ENCODE measurements around the gene NOM1. TPM values are rescaled to one million over a fixed set of nuclear protein-coding genes. Genes with fewer than 3 reads are reported as not detected.

The NOM1 gene
- polyA plus RNA-seq, 1 of the 3 experiments (the other 2 are of a cell fraction), result 18.1 TPM

DNA sequence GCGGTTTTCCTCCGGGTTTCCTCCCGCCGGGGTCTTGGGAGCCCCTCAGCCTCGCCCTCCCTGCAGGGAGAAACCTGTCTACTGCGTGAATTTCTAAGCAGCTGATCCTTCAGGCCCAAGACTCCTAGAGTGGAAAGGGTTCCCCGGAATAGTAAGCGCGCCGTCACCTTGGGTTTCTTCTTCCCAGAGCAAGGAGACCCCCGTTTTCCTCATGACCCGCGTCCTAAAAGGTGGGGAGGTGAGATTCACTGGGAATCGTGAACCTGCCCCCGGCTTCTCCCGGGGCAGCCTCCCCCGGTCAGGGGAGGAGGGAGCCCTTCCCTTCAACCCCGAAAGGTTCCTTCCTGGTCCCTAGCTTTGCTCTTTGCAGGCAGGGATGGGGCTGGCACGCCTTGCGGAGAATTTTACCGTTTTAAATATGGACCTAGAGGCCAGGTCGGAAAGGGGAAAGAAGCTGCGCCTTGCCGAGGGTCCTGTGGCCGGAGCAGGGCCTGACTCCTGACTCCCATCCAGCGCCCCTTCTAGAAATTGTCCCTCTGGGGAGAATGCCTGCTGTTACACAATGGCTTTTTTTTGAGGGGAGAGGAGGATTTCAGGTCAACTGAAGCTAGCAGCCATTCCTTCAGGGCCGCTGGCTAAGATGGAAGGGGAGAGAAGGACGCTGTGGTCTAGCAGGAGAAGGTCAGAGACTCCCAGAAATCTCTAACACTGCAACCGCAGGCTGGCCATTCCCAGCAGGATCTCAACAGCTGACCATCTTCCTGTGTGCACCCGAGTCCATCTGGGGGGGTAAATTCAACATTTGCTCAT, 72.6 kb downstream of the NOM1 start (continued):
- TF ChIP-seq, protein P1, sequence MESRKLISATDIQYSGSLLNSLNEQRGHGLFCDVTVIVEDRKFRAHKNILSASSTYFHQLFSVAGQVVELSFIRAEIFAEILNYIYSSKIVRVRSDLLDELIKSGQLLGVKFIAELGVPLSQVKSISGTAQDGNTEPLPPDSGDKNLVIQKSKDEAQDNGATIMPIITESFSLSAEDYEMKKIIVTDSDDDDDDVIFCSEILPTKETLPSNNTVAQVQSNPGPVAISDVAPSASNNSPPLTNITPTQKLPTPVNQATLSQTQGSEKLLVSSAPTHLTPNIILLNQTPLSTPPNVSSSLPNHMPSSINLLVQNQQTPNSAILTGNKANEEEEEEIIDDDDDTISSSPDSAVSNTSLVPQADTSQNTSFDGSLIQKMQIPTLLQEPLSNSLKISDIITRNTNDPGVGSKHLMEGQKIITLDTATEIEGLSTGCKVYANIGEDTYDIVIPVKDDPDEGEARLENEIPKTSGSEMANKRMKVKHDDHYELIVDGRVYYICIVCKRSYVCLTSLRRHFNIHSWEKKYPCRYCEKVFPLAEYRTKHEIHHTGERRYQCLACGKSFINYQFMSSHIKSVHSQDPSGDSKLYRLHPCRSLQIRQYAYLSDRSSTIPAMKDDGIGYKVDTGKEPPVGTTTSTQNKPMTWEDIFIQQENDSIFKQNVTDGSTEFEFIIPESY (IDR thresholded peaks at IDR 0.05; ENCODE audit: borderline replicate concordance, low read depth), result no peak
- TF ChIP-seq RFX5 (IDR thresholded peaks at IDR 0.05; ENCODE audit: low read length) (no peak), YY1 (IDR thresholded peaks at IDR 0.05; ENCODE audit: low read depth) (no peak), FOXM1 (IDR thresholded peaks at IDR 0.05; ENCODE audit: low read depth) (no peak), NRF1 (IDR thresholded peaks at IDR 0.05; ENCODE audit: low read depth, low read length) (no peak), POLR2AphosphoS5 (IDR thresholded peaks at IDR 0.05; ENCODE audit: low read depth, low read length) (no peak), USF2 (IDR thresholded peaks at IDR 0.05; ENCODE audit: borderline replicate concordance, low read depth, low read length) (no peak), EZH2phosphoT487 (IDR thresholded peaks at IDR 0.05; ENCODE audit: borderline replicate concordance, low read depth) (no peak), JUND (IDR thresholded peaks at IDR 0.05) (no peak)
- TF ChIP-seq, protein P2, sequence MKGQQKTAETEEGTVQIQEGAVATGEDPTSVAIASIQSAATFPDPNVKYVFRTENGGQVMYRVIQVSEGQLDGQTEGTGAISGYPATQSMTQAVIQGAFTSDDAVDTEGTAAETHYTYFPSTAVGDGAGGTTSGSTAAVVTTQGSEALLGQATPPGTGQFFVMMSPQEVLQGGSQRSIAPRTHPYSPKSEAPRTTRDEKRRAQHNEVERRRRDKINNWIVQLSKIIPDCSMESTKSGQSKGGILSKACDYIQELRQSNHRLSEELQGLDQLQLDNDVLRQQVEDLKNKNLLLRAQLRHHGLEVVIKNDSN (IDR thresholded peaks at IDR 0.05; ENCODE audit: borderline replicate concordance, low read depth), result no peak

Other genes with a start within 250 kb of the NOM1 start
- 20.0 and 24.6 TPM in 2 replicates for gene LMBR1, start 56.5 kb upstream of the NOM1 start, polyA plus RNA-seq (2012; rRNA removed)
- not detected in 2 replicates for gene MNX1, start 61.0 kb downstream of the NOM1 start, polyA plus RNA-seq (2012; rRNA removed)
- 48.4 and 63.2 TPM in 2 replicates for gene UBE3C, start 189.2 kb downstream of the NOM1 start, polyA plus RNA-seq (2012; rRNA removed)